ENCODE results near the gene BARX2. TPM values are rescaled to one million over a fixed set of nuclear protein-coding genes. Genes with fewer than 3 reads are reported as not detected.

Gene BARX2
- polyA plus RNA-seq, 4 donors: 6.1 to 19.5 (median 15.5) TPM

DNA sequence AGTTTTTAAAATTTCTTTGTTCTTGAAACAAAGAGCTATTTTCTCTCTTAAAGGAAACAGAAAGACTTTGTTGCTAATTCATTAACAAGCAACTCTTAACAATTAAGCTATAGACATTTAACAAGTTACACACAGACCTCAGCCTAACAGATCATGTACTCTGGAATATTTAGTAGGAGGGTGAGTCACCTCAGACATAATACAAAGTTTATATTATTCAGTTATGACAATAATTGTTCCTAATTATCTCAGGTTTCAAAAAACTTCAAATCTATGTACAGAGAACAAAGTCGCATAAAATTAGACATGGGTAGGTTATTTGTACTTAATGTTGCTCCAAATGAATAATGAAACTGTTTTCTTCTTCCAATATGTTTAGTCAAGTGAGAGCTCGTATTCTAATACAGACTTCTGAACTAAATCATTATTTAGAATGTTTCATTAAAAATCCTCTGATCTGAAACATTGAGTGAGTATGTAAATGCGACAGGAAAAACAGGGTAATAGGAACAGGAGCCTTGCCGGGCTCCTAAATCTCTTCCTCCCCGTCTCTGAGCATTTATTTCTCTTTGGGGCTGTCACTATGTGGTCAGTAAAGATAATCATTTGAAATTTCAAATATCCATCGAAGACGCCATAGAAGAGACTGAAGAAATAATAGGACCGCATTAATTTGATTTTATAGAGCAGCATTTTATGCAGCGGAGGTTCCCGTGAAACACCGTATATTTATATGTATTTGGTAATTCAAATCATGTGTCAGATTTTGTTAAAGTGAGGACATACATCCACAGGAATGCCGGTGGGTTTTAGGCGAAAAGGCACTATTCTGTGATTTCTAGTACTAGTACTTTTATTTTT lies 8.7 kb upstream of the BARX2 start:
- 84 to 86% (median 85%) methylated on average over 13 of the region's 13 CpGs for WGBS, 3 donors
- DNase-seq (peak in 1 of 2 donors; percentile 51), FAIRE-seq (peak; percentile 5)
- Histone ChIP-seq H3K4me3 (ENCODE audit: low read depth in 1 of 3, low read length in 3 of 3) (no peak overlapping the region), H3K4me1 (ENCODE audit: control insufficient read depth in 3 of 3, insufficient read depth in 2 of 3, low read depth in 1 of 3, low read length in 2 of 3) (peaks cover 0 to 11% (median 0%) of the 10 kb centered on the region in 3 donors), H3K36me3 (ENCODE audit: control insufficient read depth in 3 of 3, insufficient read depth in 2 of 3, low read depth in 1 of 3, low read length in 3 of 3) (no peaks in the 10 kb centered on the region), H3K27ac (ENCODE audit: low read depth in 1 of 3, low read length in 2 of 3) (no peak overlapping the region), H3K9me3 (ENCODE audit: control insufficient read depth in 2 of 2, insufficient read depth in 1 of 2, low read depth in 1 of 2, low read length in 1 of 2) (no peaks in the 10 kb centered on the region), H3K27me3 (ENCODE audit: control insufficient read depth in 3 of 3, insufficient read depth in 3 of 3, low read length in 3 of 3) (peaks cover 0 to 28% (median 6%) of the 10 kb centered on the region in 3 donors)

DNA sequence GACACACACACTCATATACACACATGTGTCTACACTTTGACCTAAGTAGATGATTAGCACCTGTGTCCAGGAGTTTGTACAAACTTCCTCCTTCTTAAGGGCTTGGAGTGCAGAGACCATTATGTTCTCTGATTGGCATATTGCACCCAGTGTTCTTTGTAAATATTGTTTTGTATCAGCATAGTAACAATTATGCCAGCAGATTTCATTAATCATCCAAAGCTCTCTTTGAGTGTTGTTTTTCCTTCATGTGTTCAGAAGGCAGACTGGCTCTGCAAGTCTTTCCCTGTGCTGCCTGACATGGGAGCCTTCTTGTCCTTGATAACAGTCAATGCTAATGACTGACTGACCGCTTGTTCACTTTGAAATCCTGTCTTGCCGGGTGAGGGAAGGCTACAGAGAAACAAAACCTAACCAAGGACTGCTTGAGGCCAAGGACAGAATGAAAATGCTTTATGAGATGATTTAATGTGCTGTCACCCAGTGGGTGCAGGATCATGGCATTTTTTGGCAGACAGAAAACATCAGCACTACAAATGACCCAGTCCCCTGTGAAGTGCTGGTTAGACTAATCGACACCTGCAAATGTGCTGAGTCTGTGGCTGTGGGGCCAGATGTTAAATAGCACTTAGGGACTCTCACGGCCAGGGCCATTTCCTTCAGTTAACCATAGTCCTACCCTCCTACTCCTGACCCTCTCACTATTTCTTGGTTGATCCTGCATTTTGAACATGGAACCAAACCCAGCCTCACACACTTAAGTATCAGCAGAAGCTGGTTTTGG lies 6.6 kb upstream of the BARX2 start:
- WGBS, 3 donors: 7 to 18% (median 15%) methylated on average over 4 of the region's 4 CpGs

DNA sequence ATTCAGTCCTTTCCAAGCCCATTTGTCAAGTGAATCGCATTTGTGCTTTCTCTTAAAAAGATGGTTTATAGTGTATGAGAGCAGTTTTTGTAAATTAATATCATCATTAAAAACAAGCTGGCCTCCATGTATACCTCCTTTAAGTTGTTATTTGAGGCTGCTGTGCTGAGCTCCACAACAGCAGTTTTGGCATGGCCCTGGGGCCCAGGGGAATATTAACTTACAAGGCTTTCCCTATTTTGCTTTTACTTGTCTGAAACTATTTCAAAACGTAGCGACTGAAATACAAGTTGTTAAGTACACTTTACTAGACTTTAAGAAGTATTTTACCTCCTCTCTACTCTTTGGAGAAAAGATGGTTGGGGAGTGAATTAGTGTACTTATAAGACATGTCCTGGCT lies 4.9 kb upstream of the BARX2 start:
- 84 to 94% (median 88%) methylated on average over 3 of the region's 3 CpGs for WGBS, 3 donors
- Histone ChIP-seq H3K27ac (ENCODE audit: low read depth in 1 of 3, low read length in 2 of 3) (no peak overlapping the region), H3K9me3 (ENCODE audit: control insufficient read depth in 2 of 2, insufficient read depth in 1 of 2, low read depth in 1 of 2, low read length in 1 of 2) (no peaks in the 10 kb centered on the region), H3K27me3 (ENCODE audit: control insufficient read depth in 3 of 3, insufficient read depth in 3 of 3, low read length in 3 of 3) (peaks cover 0 to 58% (median 6%) of the 10 kb centered on the region in 3 donors), H3K4me1 (ENCODE audit: control insufficient read depth in 3 of 3, insufficient read depth in 2 of 3, low read depth in 1 of 3, low read length in 2 of 3) (peaks cover 0 to 31% (median 0%) of the 10 kb centered on the region in 3 donors), H3K36me3 (ENCODE audit: control insufficient read depth in 3 of 3, insufficient read depth in 2 of 3, low read depth in 1 of 3, low read length in 3 of 3) (no peaks in the 10 kb centered on the region), H3K4me3 (ENCODE audit: low read depth in 1 of 3, low read length in 3 of 3) (no peak overlapping the region)
- FAIRE-seq: no peak
- DNase-seq: no peak

More for the DNA sequence above, 6.6 kb upstream of the BARX2 start:
- peaks cover 0 to 22% (median 0%) of the 10 kb centered on the region in 3 donors for H3K4me1 ChIP-seq (ENCODE audit: control insufficient read depth in 3 of 3, insufficient read depth in 2 of 3, low read depth in 1 of 3, low read length in 2 of 3)
- H3K4me3 ChIP-seq (ENCODE audit: low read depth in 1 of 3, low read length in 3 of 3): no peak overlapping the region
- H3K9me3 ChIP-seq (ENCODE audit: control insufficient read depth in 2 of 2, insufficient read depth in 1 of 2, low read depth in 1 of 2, low read length in 1 of 2): no peaks in the 10 kb centered on the region
- DNase-seq (peak; percentile 41 to 95), FAIRE-seq (no peak)
- no peaks in the 10 kb centered on the region for H3K36me3 ChIP-seq (ENCODE audit: control insufficient read depth in 3 of 3, insufficient read depth in 2 of 3, low read depth in 1 of 3, low read length in 3 of 3)
- peaks cover 0 to 44% (median 6%) of the 10 kb centered on the region in 3 donors for H3K27me3 ChIP-seq (ENCODE audit: control insufficient read depth in 3 of 3, insufficient read depth in 3 of 3, low read length in 3 of 3)
- peak overlapping the region in 2 of 3 donors; percentile 61 to 70 for H3K27ac ChIP-seq (ENCODE audit: low read depth in 1 of 3, low read length in 2 of 3)

DNA sequence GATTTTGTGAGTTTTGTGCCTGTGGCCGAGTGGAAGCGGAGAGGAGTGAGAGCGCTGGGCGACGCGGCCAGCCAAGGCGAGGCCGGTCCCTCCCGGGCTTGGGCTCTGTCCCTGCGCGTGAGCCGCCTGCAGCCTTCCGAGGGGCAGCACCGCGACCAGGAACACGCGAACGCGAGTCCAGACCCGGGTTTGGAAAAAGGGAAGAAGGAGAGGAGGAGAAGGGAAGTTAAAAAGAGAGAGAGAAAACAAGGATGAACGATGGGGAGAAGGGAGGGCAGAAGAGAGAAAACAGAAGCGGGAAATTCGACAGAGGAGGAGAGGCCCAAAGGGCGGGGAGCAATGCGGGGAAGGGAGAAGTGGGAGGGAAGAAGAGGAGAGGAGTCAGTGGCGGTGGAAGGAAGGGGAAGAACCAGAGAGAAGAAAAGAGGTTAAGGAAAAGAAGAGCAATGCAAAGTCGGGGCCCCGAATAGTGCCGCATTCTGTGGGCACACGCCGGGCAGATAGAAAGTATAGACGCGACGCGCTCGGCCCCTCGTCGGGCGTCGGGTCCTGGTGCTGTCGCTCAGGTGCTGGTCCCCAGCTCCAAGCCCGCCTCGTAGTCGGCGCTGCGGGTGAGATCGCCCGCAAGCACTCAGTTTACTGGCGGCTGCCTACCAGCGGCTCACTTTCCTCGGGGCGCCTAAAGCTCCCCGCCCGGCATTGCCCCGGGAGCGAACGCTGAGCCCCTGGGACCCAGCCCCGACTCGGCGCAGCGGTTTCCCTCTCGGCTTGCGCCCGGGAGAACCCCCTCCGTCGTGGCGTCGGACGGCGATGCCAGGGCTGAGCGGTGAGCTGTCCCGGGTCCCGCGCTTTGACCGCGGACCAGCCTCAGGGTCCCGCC lies 2.8 kb upstream of the BARX2 start:
- peaks cover 0 to 31% (median 0%) of the 10 kb centered on the region in 3 donors for H3K4me1 ChIP-seq (ENCODE audit: control insufficient read depth in 3 of 3, insufficient read depth in 2 of 3, low read depth in 1 of 3, low read length in 2 of 3)
- no peak overlapping the region for H3K27ac ChIP-seq (ENCODE audit: low read depth in 1 of 3, low read length in 2 of 3)
- peak in 1 of 2 donors; percentile 51 for DNase-seq
- no peaks in the 10 kb centered on the region for H3K9me3 ChIP-seq (ENCODE audit: control insufficient read depth in 2 of 2, insufficient read depth in 1 of 2, low read depth in 1 of 2, low read length in 1 of 2)
- no peaks in the 10 kb centered on the region for H3K36me3 ChIP-seq (ENCODE audit: control insufficient read depth in 3 of 3, insufficient read depth in 2 of 3, low read depth in 1 of 3, low read length in 3 of 3)
- 11 to 36% (median 24%) methylated on average over 73 to 77 of the region's 77 CpGs for WGBS, 3 donors
- peak overlapping the region in 2 of 3 donors; percentile 27 to 53 for H3K4me3 ChIP-seq (ENCODE audit: low read depth in 1 of 3, low read length in 3 of 3)
- no peak for FAIRE-seq
- peaks cover 0 to 63% (median 8%) of the 10 kb centered on the region in 3 donors for H3K27me3 ChIP-seq (ENCODE audit: control insufficient read depth in 3 of 3, insufficient read depth in 3 of 3, low read length in 3 of 3)

DNA sequence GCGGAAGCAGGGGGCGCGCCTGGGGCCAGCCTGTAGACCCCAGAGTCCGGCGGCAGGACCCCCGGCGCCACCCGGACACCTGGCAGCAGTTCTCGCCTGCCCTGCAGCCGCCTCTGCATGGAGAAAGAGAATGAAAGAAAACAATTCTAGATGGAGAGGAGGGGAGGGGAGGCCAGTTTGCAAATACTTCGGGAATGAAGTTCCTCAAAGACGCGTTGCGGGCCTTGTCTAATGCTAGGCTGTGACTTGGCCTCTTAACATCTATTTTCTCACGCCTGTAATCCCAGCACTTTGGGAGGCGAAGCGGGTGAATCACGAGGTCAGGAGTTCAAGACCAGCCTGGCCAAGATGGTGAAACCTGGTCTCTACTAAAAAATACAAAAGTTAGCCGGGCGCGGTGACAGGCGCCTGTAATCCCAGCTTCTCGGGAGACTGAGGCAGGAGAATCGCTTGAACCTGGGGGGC lies 2.1 kb upstream of the BARX2 start:
- 4 to 9% (median 5%) methylated on average over 22 to 24 of the region's 24 CpGs for WGBS, 3 donors
- H3K27ac ChIP-seq (ENCODE audit: low read depth in 1 of 3, low read length in 2 of 3): no peak overlapping the region
- H3K27me3 ChIP-seq (ENCODE audit: control insufficient read depth in 3 of 3, insufficient read depth in 3 of 3, low read length in 3 of 3): peaks cover 0 to 63% (median 8%) of the 10 kb centered on the region in 3 donors
- DNase-seq: peak in 1 of 2 donors; percentile 39
- no peak for FAIRE-seq
- peaks cover 0 to 31% (median 0%) of the 10 kb centered on the region in 3 donors for H3K4me1 ChIP-seq (ENCODE audit: control insufficient read depth in 3 of 3, insufficient read depth in 2 of 3, low read depth in 1 of 3, low read length in 2 of 3)
- H3K36me3 ChIP-seq (ENCODE audit: control insufficient read depth in 3 of 3, insufficient read depth in 2 of 3, low read depth in 1 of 3, low read length in 3 of 3): no peaks in the 10 kb centered on the region
- no peaks in the 10 kb centered on the region for H3K9me3 ChIP-seq (ENCODE audit: control insufficient read depth in 2 of 2, insufficient read depth in 1 of 2, low read depth in 1 of 2, low read length in 1 of 2)
- peak overlapping the region in 2 of 3 donors; percentile 40 to 53 for H3K4me3 ChIP-seq (ENCODE audit: low read depth in 1 of 3, low read length in 3 of 3)

DNA sequence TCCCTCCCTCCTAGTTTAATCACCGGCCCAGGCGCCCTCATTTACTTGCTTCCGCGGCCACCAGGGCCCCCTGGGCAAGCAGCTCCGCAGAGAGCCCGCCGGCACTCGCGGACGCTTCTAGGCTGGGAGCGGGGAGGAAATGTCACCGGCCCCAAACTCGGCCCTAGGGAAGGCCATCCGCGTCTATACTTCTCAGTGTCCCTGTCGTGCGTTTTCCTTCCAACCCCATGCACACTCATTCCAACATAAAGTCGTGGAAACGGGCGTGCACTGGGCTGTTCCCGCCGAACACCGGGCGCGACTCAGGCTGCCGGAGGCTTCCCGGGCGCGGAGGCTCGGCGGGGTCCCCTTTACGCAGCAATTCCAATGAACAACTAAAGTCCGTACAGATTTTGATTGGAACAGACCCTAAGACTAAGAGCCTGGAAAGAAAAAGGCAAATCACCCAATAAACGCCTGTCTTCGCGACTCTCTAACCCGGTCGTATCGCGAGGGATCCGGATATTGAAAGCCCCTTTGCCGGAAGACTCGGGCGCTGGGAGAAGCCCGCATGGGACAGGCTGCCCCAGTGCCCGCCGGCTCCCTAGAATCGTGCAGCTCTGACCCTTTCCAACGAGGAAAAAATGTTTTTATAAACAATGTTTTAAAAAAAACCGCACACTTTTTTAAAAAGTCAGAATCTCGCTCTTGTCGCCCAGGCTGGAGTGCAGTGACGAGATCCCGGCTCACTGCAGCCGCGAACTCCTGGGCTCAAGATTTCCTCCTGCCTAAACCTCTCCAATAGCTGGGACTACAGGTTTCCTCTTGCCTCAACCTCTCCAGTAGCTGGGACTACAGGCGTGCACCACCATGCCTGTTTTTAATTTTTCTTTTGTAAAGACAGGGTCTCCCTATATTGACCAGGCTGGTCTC lies 1.3 kb upstream of the BARX2 start:
- peaks cover 0 to 58% (median 8%) of the 10 kb centered on the region in 3 donors for H3K27me3 ChIP-seq (ENCODE audit: control insufficient read depth in 3 of 3, insufficient read depth in 3 of 3, low read length in 3 of 3)
- 2 to 3% (median 3%) methylated on average over 57 of the region's 57 CpGs for WGBS, 3 donors
- H3K9me3 ChIP-seq (ENCODE audit: control insufficient read depth in 2 of 2, insufficient read depth in 1 of 2, low read depth in 1 of 2, low read length in 1 of 2): no peaks in the 10 kb centered on the region
- peak overlapping the region in 2 of 3 donors; percentile 88 to 93 for H3K27ac ChIP-seq (ENCODE audit: low read depth in 1 of 3, low read length in 2 of 3)
- H3K4me1 ChIP-seq (ENCODE audit: control insufficient read depth in 3 of 3, insufficient read depth in 2 of 3, low read depth in 1 of 3, low read length in 2 of 3): peaks cover 0 to 26% (median 0%) of the 10 kb centered on the region in 3 donors
- DNase-seq (peak; percentile 51 to 56), FAIRE-seq (no peak)
- peak overlapping the region; percentile 12 to 76 (median 40) for H3K4me3 ChIP-seq (ENCODE audit: low read depth in 1 of 3, low read length in 3 of 3)
- H3K36me3 ChIP-seq (ENCODE audit: control insufficient read depth in 3 of 3, insufficient read depth in 2 of 3, low read depth in 1 of 3, low read length in 3 of 3): no peaks in the 10 kb centered on the region

All from small intestine (tissue), 7 donors.